Measurements from ENCODE around the gene KCNMA1. TPM values are rescaled to one million over a fixed set of nuclear protein-coding genes. Genes with fewer than 3 reads are reported as not detected.

The KCNMA1 gene
- total and polyA plus RNA-seq, 9 of the 15 experiments (the other 6 are each of a cell fraction or from before 2014, with no cell fraction given): 0.01 to 0.95 (median 0.15) TPM; not detected in 4

GRCh38 chr10:77640167-77640566 is 2.6 kb upstream of the KCNMA1 start:
- in situ Hi-C loops (cut with MboI): loop anchor here (5.0 to 25.0 kb wide), 2 partner anchors 253 to 473 kb away; no protein-coding TSS in a partner anchor
- Histone ChIP-seq H3K27ac (ENCODE audit: extremely low read depth, low read depth, low read length) (no peak overlapping the region), H4K20me1 (replicated peaks; ENCODE audit: control insufficient read depth, insufficient read depth, low read length) (no peaks in the 10 kb centered on the region; the same call in 1 of the 2 replicates), H3K9me3 (replicated peaks; ENCODE audit: control insufficient read depth, insufficient read depth, low read depth, low read length) (no peaks in the 10 kb centered on the region), H3K4me2 (ENCODE audit: insufficient read depth, low read length) (no peak overlapping the region), H3K9me1 (ENCODE audit: control insufficient read depth, insufficient read depth, low read length) (no peaks in the 10 kb centered on the region), H3K4me3 (no peak overlapping the region), H3K4me1 (replicated peaks in 1 of 2; ENCODE audit: control insufficient read depth in 2 of 2, insufficient read depth in 2 of 2, low read length in 2 of 2) (no peaks in the 10 kb centered on the region), H3K36me3 (ENCODE audit: control insufficient read depth, insufficient read depth, low read length) (no peaks in the 10 kb centered on the region), H3K27me3 (ENCODE audit: control insufficient read depth in 2 of 2, insufficient read depth in 2 of 2, low read length in 2 of 2) (peaks cover 20 to 33% of the 10 kb centered on the region in 2 experiments), H2AFZ (ENCODE audit: low read depth, low read length) (no peak overlapping the region), H3K79me2 (ENCODE audit: control insufficient read depth, insufficient read depth, low read length) (no peaks in the 10 kb centered on the region), H3K9ac (ENCODE audit: insufficient read depth in 1 of 2, low read depth in 2 of 2, low read length in 2 of 2) (no peak overlapping the region)
- no peak for ATAC-seq
- intact Hi-C loops (cut with micrococcal nuclease): loop anchor here (5.0 to 10.0 kb wide), 3 partner anchors 105 to 388 kb away; no protein-coding TSS in a partner anchor
- POLR2A ChIA-PET: interaction anchor here (0.5 kb wide), 1 partner anchor 144 kb away, joined by 3 read pairs; no protein-coding TSS in a partner anchor
- DNase-seq (ENCODE audit: extremely low read depth in 1 of 4, low spot score in 3 of 4): no peak
- BruUV-seq (replicated peaks): no TSS peak
- FAIRE-seq: no peak
- TF ChIP-seq NRF1 (conservative IDR thresholded peaks at IDR 0.05 in 1 of 2, IDR thresholded peaks at IDR 0.05 in 1 of 2): no peak
- TF ChIP-seq ZNF282 (CRISPR knock-in tag; IDR thresholded peaks at IDR 0.05): no peak
- TF ChIP-seq CAMTA2 (CRISPR knock-in tag; conservative IDR thresholded peaks at IDR 0.05): no peak
- no peak for TF ChIP-seq ZNF274 (IDR thresholded peaks at IDR 0.05; ENCODE audit: borderline replicate concordance, low read depth, low read length)
- TF ChIP-seq POLR2AphosphoS2 (IDR thresholded peaks at IDR 0.05; ENCODE audit: low read length): no peak
- no peak for TF ChIP-seq ZNF431 (CRISPR knock-in tag; IDR thresholded peaks at IDR 0.05)
- no peak for TF ChIP-seq ZBTB5 (IDR thresholded peaks at IDR 0.05)
- no peak for TF ChIP-seq CREB3 (tag; conservative IDR thresholded peaks at IDR 0.05; ENCODE audit: low read depth)
- no peak for TF ChIP-seq POU5F1 (IDR thresholded peaks at IDR 0.05; ENCODE audit: borderline replicate concordance, low read depth, low read length, partially characterized antibody)
- TF ChIP-seq KDM2B (CRISPR knock-in tag; IDR thresholded peaks at IDR 0.05): no peak
- TF ChIP-seq MTA2 (IDR thresholded peaks at IDR 0.05; ENCODE audit: low read depth): no peak
- no peak for TF ChIP-seq ZNF696 (CRISPR knock-in tag; conservative IDR thresholded peaks at IDR 0.05)
- no peak for TF ChIP-seq GTF2E2 (tag; IDR thresholded peaks at IDR 0.05)
- no peak for TF ChIP-seq MAFF (IDR thresholded peaks at IDR 0.05; ENCODE audit: low read length)
- TF ChIP-seq NFIX (CRISPR knock-in tag; IDR thresholded peaks at IDR 0.05; ENCODE audit: low read depth): no peak
- no peak for TF ChIP-seq L3MBTL2 (IDR thresholded peaks at IDR 0.05)
- TF ChIP-seq MCM7 (IDR thresholded peaks at IDR 0.05): no peak
- 0% methylated on average over 3 of the region's 3 CpGs for WGBS (ENCODE audit: insufficient coverage, low coverage, missing lambda C conversion rate)
- CTCF ChIA-PET (ENCODE audit: low intra/inter-chr PET ratio): interaction anchor here (2.9 kb wide), 1 partner anchor 466 kb away, joined by 25 read pairs; no protein-coding TSS in a partner anchor
